ENCODE data around the gene SCYGR4.
"Not testable (repeated sequence)": the region's sequence is repeated elsewhere in the genome, so short reads cannot be mapped to it uniquely, and the experiment has no call there.

The SCYGR4 gene

GRCh38 chr2:227617316-227618230 is at the start of gene SCYGR4:
Gene SCYGR4 (plus strand): TSS chr2:227617498. CDS start chr2:227617498, 0 bp downstream.
- no peak for DNase-seq

GRCh38 chr2:227568852-227569169 is 48.5 kb upstream of the SCYGR4 start:
- no peak for DNase-seq

GRCh38 chr2:227570615-227571014 is 46.7 kb upstream of the SCYGR4 start:
- DNase-seq = no peak

- no peak for DNase-seq
Measured at GRCh38 chr2:227576110-227576509, 41.2 kb upstream of the SCYGR4 start.

GRCh38 chr2:227576812-227577211 is 40.5 kb upstream of the SCYGR4 start:
- DNase-seq = no peak

GRCh38 chr2:227577555-227577954 is 39.7 kb upstream of the SCYGR4 start:
- no peak for DNase-seq

- DNase-seq = no peak
Measured at GRCh38 chr2:227578642-227579041, 38.7 kb upstream of the SCYGR4 start.

GRCh38 chr2:227579791-227580190 is 37.5 kb upstream of the SCYGR4 start:
- no peak for DNase-seq

GRCh38 chr2:227582369-227582768 is 34.9 kb upstream of the SCYGR4 start:
- no peak for DNase-seq

- DNase-seq = no peak
Measured at GRCh38 chr2:227592694-227593387, 24.5 kb upstream of the SCYGR4 start.

GRCh38 chr2:227595797-227596196 is 21.5 kb upstream of the SCYGR4 start:
- no peak for DNase-seq

GRCh38 chr2:227597036-227597435 is 20.3 kb upstream of the SCYGR4 start:
- no peak for DNase-seq

- DNase-seq = no peak
Measured at GRCh38 chr2:227597998-227598397, 19.3 kb upstream of the SCYGR4 start.

GRCh38 chr2:227598835-227599503 is 18.3 kb upstream of the SCYGR4 start, which contains the start of gene SCYGR2:
Gene SCYGR2 (plus strand): TSS chr2:227598893. CDS start chr2:227598893, 0 bp downstream.
- DNase-seq = not testable (repeated sequence)

- DNase-seq = no peak
Measured at GRCh38 chr2:227602358-227602757, 14.9 kb upstream of the SCYGR4 start.

GRCh38 chr2:227606476-227606875 is 10.8 kb upstream of the SCYGR4 start:
- DNase-seq = no peak

GRCh38 chr2:227607941-227608340 is 9.4 kb upstream of the SCYGR4 start:
- no peak for DNase-seq

GRCh38 chr2:227608561-227609338 is 8.5 kb upstream of the SCYGR4 start:
- peak; percentile 38 for DNase-seq

- DNase-seq = no peak
Measured at GRCh38 chr2:227610123-227610522, 7.2 kb upstream of the SCYGR4 start.

- DNase-seq = no peak
Measured at GRCh38 chr2:227612546-227613271, 4.6 kb upstream of the SCYGR4 start.

- no peak for DNase-seq
Measured at GRCh38 chr2:227613272-227613660, 4.0 kb upstream of the SCYGR4 start.

GRCh38 chr2:227614246-227614645 is 3.1 kb upstream of the SCYGR4 start:
- no peak for DNase-seq

Measured in CD4-positive, alpha-beta T cell treated with Interleukin-17A for 1 hour (primary cell).